ENCODE data around the gene TGFA.

- TF ChIP-seq CTCF (optimal IDR thresholded peaks at IDR 0.05 in 1 of 3, IDR thresholded peaks at IDR 0.05 in 1 of 3, conservative IDR thresholded peaks at IDR 0.05 in 1 of 3; ENCODE audit: extremely low read depth in 1 of 3, insufficient read depth in 2 of 3, low read length in 3 of 3) (no peak), EZH2 (IDR thresholded peaks at IDR 0.05; ENCODE audit: low read length) (no peak)
Observed at GRCh38 chr2:70546376-70546775, 7.2 kb downstream of the TGFA start.
